ENCODE results near the gene RILP.

DNA sequence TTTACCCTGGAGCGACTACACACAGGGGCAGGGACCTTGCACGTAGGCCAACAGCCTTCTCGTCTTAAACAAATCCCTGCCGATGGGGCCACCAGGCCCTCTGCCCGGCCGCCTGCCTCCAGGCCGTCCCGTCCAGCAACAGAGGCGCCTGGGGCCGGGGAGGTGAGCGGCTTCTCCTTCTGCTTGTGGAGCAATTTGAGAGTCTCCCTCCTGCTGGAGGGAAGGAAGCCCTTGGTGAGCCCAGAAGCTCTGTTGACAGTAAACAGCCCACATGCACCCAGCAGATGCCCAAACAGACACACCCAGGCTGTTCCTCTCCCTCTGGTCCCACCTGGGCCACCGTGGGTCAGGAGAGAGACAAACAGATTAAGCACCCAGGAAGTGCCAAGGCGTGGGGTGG, 29.2 kb downstream of the RILP start:
- TF ChIP-seq, protein P1, sequence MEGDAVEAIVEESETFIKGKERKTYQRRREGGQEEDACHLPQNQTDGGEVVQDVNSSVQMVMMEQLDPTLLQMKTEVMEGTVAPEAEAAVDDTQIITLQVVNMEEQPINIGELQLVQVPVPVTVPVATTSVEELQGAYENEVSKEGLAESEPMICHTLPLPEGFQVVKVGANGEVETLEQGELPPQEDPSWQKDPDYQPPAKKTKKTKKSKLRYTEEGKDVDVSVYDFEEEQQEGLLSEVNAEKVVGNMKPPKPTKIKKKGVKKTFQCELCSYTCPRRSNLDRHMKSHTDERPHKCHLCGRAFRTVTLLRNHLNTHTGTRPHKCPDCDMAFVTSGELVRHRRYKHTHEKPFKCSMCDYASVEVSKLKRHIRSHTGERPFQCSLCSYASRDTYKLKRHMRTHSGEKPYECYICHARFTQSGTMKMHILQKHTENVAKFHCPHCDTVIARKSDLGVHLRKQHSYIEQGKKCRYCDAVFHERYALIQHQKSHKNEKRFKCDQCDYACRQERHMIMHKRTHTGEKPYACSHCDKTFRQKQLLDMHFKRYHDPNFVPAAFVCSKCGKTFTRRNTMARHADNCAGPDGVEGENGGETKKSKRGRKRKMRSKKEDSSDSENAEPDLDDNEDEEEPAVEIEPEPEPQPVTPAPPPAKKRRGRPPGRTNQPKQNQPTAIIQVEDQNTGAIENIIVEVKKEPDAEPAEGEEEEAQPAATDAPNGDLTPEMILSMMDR (conservative IDR thresholded peaks at IDR 0.05 in 1 of 2, IDR thresholded peaks at IDR 0.05 in 1 of 2; ENCODE audit: low read depth in 1 of 2, low read length in 2 of 2), result no peak
- no peak for TF ChIP-seq EZH2 (IDR thresholded peaks at IDR 0.05; ENCODE audit: low read length, missing control alignments)
